Vagina (tissue), 2 donors: ENCODE data around the gene SPACA7. TPM values are rescaled to one million over a fixed set of nuclear protein-coding genes. Genes with fewer than 3 reads are reported as not detected.

Experiments
- DNase-seq, 2 donors: peaks; one replicate each; pipeline ENCODE4 v3.0.0-alpha.2; 2017; ENCODE audit errors: extremely low spot score in 2 of 2
- H3K27ac ChIP-seq: fragments of 200-600 bp; sonication (generic); one replicate; pipeline ENCODE4 v1.5.1; 2019
- H3K27me3 ChIP-seq: fragments of 200-600 bp; sonication (generic); one replicate; pipeline ENCODE4 v1.5.1; 2019
- H3K36me3 ChIP-seq, 2 donors: fragments of 200-600 bp; sonication (generic); one replicate each; pipeline ENCODE4 v1.5.1; 2017 to 2019
- H3K4me1 ChIP-seq: fragments of 200-600 bp; sonication (generic); one replicate; pipeline ENCODE4 v1.5.1; 2019
- H3K4me3 ChIP-seq, 2 donors: fragments of 200-600 bp; sonication (generic); 1 replicate in 1 of 2; 2 replicates in 1 of 2; pipeline ENCODE4 v1.5.1; 2016 to 2019
- H3K9me3 ChIP-seq: fragments of 200-600 bp; sonication (generic); one replicate; pipeline ENCODE4 v1.5.1; 2019
- POLR2A ChIP-seq, 2 donors: fragments of 450-650 bp; IDR thresholded peaks; one replicate each; pipeline ENCODE4 v1.6.1; 2017; ENCODE audit warnings: antibody characterized with exemption in 2 of 2, mild to moderate bottlenecking in 2 of 2, moderate library complexity in 2 of 2
- POLR2AphosphoS5 ChIP-seq, 2 donors: sonication (generic); formaldehyde crosslinking; IDR thresholded peaks; one replicate each; pipeline ENCODE4 v1.9.0; 2017; ENCODE audit warnings: antibody characterized with exemption in 2 of 2, mild to moderate bottlenecking in 2 of 2, low read depth in 1 of 2; ENCODE audit not compliant: insufficient read depth in 1 of 2
- intact Hi-C: fragments of 100-400 bp; cut with DNase I; formaldehyde crosslinking; loops from one replicate; pipeline ENCODE4 v1.15.1; 2023
- total RNA-seq: library from RNA; depleted of rRNA; stranded (reverse); fragments of >200 nt; gene quantifications from one replicate; pipeline ENCODE4 v1.2.3, GENCODE V29; 2016
- TF ChIP-seq, protein P1 (sequence below), 3 experiments: fragments of 450-650 bp in 2 of 3; fragments of 200-600 bp in 1 of 3; sonication (generic) in 1 of 3; IDR thresholded peaks; one replicate each; pipeline ENCODE4 v1.5.1; 2017 to 2019; ENCODE audit warnings: antibody characterized with exemption in 3 of 3, mild to moderate bottlenecking in 2 of 3, moderate library complexity in 2 of 3

SPACA7 gene
- total RNA-seq, 1 donor from 2014 or later = not detected

GRCh38 chr13:112341446-112341845 is 34.7 kb upstream of the SPACA7 start:
- TF ChIP-seq POLR2AphosphoS5 (IDR thresholded peaks at IDR 0.05; ENCODE audit: insufficient read depth in 1 of 2, low read depth in 1 of 2) (no peak), POLR2A (IDR thresholded peaks at IDR 0.05) (no peak)
- TF ChIP-seq, protein P1, sequence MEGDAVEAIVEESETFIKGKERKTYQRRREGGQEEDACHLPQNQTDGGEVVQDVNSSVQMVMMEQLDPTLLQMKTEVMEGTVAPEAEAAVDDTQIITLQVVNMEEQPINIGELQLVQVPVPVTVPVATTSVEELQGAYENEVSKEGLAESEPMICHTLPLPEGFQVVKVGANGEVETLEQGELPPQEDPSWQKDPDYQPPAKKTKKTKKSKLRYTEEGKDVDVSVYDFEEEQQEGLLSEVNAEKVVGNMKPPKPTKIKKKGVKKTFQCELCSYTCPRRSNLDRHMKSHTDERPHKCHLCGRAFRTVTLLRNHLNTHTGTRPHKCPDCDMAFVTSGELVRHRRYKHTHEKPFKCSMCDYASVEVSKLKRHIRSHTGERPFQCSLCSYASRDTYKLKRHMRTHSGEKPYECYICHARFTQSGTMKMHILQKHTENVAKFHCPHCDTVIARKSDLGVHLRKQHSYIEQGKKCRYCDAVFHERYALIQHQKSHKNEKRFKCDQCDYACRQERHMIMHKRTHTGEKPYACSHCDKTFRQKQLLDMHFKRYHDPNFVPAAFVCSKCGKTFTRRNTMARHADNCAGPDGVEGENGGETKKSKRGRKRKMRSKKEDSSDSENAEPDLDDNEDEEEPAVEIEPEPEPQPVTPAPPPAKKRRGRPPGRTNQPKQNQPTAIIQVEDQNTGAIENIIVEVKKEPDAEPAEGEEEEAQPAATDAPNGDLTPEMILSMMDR (IDR thresholded peaks at IDR 0.05) = no peak
- no peak for DNase-seq
- intact Hi-C loops = no loop called here
- no peak overlapping the region for H3K27ac ChIP-seq
- H3K9me3 ChIP-seq = no peaks in the 10 kb centered on the region
- H3K27me3 ChIP-seq = no peaks in the 10 kb centered on the region
- no peaks in the 10 kb centered on the region for H3K4me1 ChIP-seq
- H3K4me3 ChIP-seq = no peak overlapping the region
- H3K36me3 ChIP-seq = no peaks in the 10 kb centered on the region

- TF ChIP-seq POLR2AphosphoS5 (IDR thresholded peaks at IDR 0.05; ENCODE audit: insufficient read depth in 1 of 2, low read depth in 1 of 2) (no peak), POLR2A (IDR thresholded peaks at IDR 0.05) (no peak)
- TF ChIP-seq, protein P1 (IDR thresholded peaks at IDR 0.05) = no peak
- Histone ChIP-seq H3K4me3 (no peak overlapping the region), H3K36me3 (no peaks in the 10 kb centered on the region), H3K27ac (no peak overlapping the region), H3K9me3 (no peaks in the 10 kb centered on the region), H3K4me1 (no peaks in the 10 kb centered on the region), H3K27me3 (no peaks in the 10 kb centered on the region)
- intact Hi-C loops = no loop called here
- no peak for DNase-seq
Observed at GRCh38 chr13:112341976-112342735, 34.0 kb upstream of the SPACA7 start.

GRCh38 chr13:112342841-112343361 is 33.3 kb upstream of the SPACA7 start:
- H3K27me3 ChIP-seq = no peaks in the 10 kb centered on the region
- TF ChIP-seq POLR2A (IDR thresholded peaks at IDR 0.05) (no peak), POLR2AphosphoS5 (IDR thresholded peaks at IDR 0.05; ENCODE audit: insufficient read depth in 1 of 2, low read depth in 1 of 2) (no peak)
- TF ChIP-seq, protein P1 (IDR thresholded peaks at IDR 0.05) = no peak
- no peaks in the 10 kb centered on the region for H3K9me3 ChIP-seq
- intact Hi-C loops = no loop called here
- no peak overlapping the region for H3K4me3 ChIP-seq
- H3K4me1 ChIP-seq = no peaks in the 10 kb centered on the region
- DNase-seq = no peak
- no peaks in the 10 kb centered on the region for H3K36me3 ChIP-seq
- no peak overlapping the region for H3K27ac ChIP-seq

DNA sequence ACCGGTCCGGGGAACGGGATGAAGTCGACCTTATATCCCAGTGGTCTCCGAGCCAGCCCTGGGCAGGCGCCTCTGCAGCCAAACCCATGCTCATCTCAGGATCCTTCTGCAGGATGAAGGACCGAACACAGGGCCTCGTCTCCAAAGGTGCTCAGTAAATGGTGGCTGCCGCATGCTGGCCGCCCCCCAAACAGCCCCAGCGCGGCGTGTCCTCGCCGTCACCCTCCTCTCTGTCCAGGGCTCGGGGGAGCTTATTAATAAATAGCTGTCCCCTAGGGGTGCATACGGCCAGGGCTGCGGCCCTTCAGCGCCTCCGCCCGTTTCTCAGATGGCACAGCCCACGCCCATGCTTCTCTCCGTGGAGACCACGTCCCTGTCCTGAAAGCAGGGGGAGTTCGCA is 32.6 kb upstream of the SPACA7 start:
- no peak for TF ChIP-seq POLR2A (IDR thresholded peaks at IDR 0.05)
- no peak for TF ChIP-seq POLR2AphosphoS5 (IDR thresholded peaks at IDR 0.05; ENCODE audit: insufficient read depth in 1 of 2, low read depth in 1 of 2)
- TF ChIP-seq, protein P1 (IDR thresholded peaks at IDR 0.05) = no peak
- Histone ChIP-seq H3K9me3 (no peaks in the 10 kb centered on the region), H3K4me3 (no peak overlapping the region), H3K4me1 (no peaks in the 10 kb centered on the region), H3K36me3 (no peaks in the 10 kb centered on the region), H3K27ac (no peak overlapping the region), H3K27me3 (no peaks in the 10 kb centered on the region)
- intact Hi-C loops = no loop called here
- DNase-seq = no peak

DNA sequence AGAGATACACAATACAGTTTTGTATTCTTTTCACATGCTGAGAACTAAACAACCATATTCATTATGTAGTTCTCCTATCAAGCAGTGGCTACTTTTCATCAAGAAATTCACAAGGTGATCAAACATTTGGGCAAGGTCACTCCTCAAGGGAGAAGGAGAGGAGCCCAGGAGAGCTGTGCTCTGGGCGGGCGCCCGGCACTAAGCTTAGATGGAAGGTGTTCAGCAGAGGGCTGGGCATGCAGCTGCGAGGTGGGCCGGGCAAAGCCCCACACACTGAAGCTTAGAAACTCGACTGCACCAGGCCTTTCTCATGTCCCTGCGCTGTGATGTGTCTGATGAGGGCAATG is 30.4 kb upstream of the SPACA7 start:
- H3K9me3 ChIP-seq = no peaks in the 10 kb centered on the region
- no peaks in the 10 kb centered on the region for H3K27me3 ChIP-seq
- no peaks in the 10 kb centered on the region for H3K4me1 ChIP-seq
- H3K36me3 ChIP-seq = no peaks in the 10 kb centered on the region
- TF ChIP-seq POLR2A (IDR thresholded peaks at IDR 0.05) (no peak), POLR2AphosphoS5 (IDR thresholded peaks at IDR 0.05; ENCODE audit: insufficient read depth in 1 of 2, low read depth in 1 of 2) (no peak)
- TF ChIP-seq, protein P1 (IDR thresholded peaks at IDR 0.05) = no peak
- no peak for DNase-seq
- intact Hi-C loops = no loop called here
- no peak overlapping the region for H3K4me3 ChIP-seq
- H3K27ac ChIP-seq = no peak overlapping the region
